Measurements from ENCODE around the gene PCDH15.

Gene PCDH15

DNA sequence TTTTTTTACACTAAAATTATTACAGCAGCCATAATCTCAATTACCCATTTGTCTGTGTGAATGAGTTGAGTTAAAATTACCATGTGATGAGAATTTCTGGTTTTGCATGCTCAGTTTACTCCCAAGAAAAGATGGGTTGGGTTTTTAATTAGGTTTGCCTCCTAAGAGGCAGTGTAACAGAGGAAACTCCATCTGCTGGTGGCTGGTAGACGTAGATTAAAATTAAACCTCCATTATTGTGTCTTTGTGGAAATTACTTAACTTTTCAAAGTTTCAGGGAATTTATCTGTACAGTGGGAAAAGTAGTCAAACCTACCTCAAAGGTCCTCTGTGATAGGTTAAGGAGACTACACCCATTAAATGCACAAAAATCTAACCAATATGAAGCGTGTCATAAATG is 954.2 kb downstream of the PCDH15 start:
- no peak for DNase-seq
- no peaks in the 10 kb centered on the region for H3K9me3 ChIP-seq (ENCODE audit: severe bottlenecking)

DNA sequence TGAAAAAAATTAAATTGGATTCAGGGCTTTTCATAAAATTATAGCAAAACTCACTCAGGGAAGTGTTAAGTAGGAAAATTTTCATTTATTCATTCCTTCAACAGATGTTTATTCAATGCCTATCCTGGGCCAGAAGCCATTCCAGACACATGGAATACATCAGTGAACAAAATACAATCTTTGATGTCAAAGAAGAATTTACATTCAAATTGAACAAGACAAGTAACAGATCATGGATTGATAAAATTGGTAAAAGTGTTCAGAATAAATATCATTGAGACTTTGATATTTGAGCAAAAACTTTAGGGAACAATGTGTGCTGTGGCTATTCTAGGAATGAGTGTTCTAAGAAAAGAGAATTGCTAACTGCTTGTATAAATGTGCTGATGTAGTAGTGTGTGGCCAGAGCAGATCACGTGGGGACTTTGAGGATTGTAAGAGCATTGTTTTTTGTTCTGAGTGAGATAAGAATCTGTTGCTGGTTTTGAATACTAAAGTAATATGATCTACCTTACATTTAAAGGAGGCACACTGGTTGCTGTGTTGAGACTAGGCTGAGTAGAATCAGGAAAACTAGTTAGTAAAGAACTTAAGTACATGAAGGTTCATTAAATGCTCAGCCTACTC is 957.2 kb downstream of the PCDH15 start:
- DNase-seq: no peak
- no peak overlapping the region for H3K4me3 ChIP-seq (ENCODE audit: low read depth, low read length)
- no peaks in the 10 kb centered on the region for H3K27me3 ChIP-seq (ENCODE audit: insufficient read depth, low read depth, severe bottlenecking)
- H3K27ac ChIP-seq: no peak overlapping the region
- TF ChIP-seq, protein P1, sequence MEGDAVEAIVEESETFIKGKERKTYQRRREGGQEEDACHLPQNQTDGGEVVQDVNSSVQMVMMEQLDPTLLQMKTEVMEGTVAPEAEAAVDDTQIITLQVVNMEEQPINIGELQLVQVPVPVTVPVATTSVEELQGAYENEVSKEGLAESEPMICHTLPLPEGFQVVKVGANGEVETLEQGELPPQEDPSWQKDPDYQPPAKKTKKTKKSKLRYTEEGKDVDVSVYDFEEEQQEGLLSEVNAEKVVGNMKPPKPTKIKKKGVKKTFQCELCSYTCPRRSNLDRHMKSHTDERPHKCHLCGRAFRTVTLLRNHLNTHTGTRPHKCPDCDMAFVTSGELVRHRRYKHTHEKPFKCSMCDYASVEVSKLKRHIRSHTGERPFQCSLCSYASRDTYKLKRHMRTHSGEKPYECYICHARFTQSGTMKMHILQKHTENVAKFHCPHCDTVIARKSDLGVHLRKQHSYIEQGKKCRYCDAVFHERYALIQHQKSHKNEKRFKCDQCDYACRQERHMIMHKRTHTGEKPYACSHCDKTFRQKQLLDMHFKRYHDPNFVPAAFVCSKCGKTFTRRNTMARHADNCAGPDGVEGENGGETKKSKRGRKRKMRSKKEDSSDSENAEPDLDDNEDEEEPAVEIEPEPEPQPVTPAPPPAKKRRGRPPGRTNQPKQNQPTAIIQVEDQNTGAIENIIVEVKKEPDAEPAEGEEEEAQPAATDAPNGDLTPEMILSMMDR (IDR thresholded peaks at IDR 0.05; ENCODE audit: low read depth, low read length): no peak
- no peaks in the 10 kb centered on the region for H3K9me3 ChIP-seq (ENCODE audit: severe bottlenecking)
- H3K36me3 ChIP-seq: no peaks in the 10 kb centered on the region

More for the DNA sequence above, 954.2 kb downstream of the PCDH15 start:
- no peak overlapping the region for H3K4me3 ChIP-seq (ENCODE audit: low read depth, low read length)
- no peak overlapping the region for H3K27ac ChIP-seq
- no peaks in the 10 kb centered on the region for H3K36me3 ChIP-seq
- no peaks in the 10 kb centered on the region for H3K27me3 ChIP-seq (ENCODE audit: insufficient read depth, low read depth, severe bottlenecking)
- TF ChIP-seq, protein P1 (IDR thresholded peaks at IDR 0.05; ENCODE audit: low read depth, low read length): no peak

GRCh38 chr10:53841483-53842145 is 959.4 kb downstream of the PCDH15 start:
- no peaks in the 10 kb centered on the region for H3K27me3 ChIP-seq (ENCODE audit: insufficient read depth, low read depth, severe bottlenecking)
- no peaks in the 10 kb centered on the region for H3K9me3 ChIP-seq (ENCODE audit: severe bottlenecking)
- H3K36me3 ChIP-seq: no peaks in the 10 kb centered on the region
- DNase-seq: no peak
- TF ChIP-seq, protein P1 (IDR thresholded peaks at IDR 0.05; ENCODE audit: low read depth, low read length): no peak
- no peak overlapping the region for H3K27ac ChIP-seq
- H3K4me3 ChIP-seq (ENCODE audit: low read depth, low read length): no peak overlapping the region

GRCh38 chr10:53840653-53841052 is 960.4 kb downstream of the PCDH15 start:
- Histone ChIP-seq H3K27me3 (ENCODE audit: insufficient read depth, low read depth, severe bottlenecking) (no peaks in the 10 kb centered on the region), H3K27ac (no peak overlapping the region), H3K36me3 (no peaks in the 10 kb centered on the region), H3K9me3 (ENCODE audit: severe bottlenecking) (no peaks in the 10 kb centered on the region), H3K4me3 (ENCODE audit: low read depth, low read length) (no peak overlapping the region)
- DNase-seq: no peak
- TF ChIP-seq, protein P1 (IDR thresholded peaks at IDR 0.05; ENCODE audit: low read depth, low read length): no peak

DNA sequence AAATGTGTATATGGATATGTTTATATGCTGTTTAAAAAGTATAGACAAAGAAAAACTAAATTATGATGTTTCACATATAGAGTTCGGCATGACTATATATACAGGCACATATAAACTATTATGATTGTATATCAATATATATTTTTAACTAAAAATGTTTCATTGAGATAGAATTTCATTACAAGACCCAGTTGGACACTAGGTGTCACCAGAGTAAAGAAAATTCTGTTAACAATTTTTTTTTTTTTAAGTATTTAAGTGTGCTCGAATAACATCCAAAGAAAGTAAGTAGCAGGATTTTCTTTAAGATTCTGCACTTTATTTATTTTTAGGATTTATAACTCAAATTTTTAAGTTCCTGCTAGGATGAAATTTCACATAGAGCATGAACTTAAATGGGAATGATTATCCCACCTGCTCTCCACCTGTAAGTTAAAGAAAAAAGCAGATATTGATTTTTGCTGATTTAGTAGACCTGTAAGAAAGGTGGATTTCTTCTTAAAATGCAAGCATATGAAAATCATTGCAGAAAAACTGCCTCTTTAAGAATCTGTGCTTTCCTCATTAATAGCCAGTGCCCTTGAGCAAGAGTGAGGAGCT is 961.5 kb downstream of the PCDH15 start:
- no peak for DNase-seq
- H3K27ac ChIP-seq: no peak overlapping the region
- TF ChIP-seq, protein P1 (IDR thresholded peaks at IDR 0.05; ENCODE audit: low read depth, low read length): no peak

More for the DNA sequence above, 961.5 kb downstream of the PCDH15 start:
- no peaks in the 10 kb centered on the region for H3K27me3 ChIP-seq (ENCODE audit: insufficient read depth, low read depth, severe bottlenecking)
- H3K4me3 ChIP-seq (ENCODE audit: low read depth, low read length): no peak overlapping the region
- H3K9me3 ChIP-seq (ENCODE audit: severe bottlenecking): no peaks in the 10 kb centered on the region
- no peaks in the 10 kb centered on the region for H3K36me3 ChIP-seq
